NCI-H1436 (cell line): Measurements from ENCODE around the gene GNAT1.
A peak's percentile ranks its signal among the peaks of the same experiment; 100 is the strongest.

ENCODE experiments used
- DNase-seq: peaks from one replicate; lab custom pipeline; 2025; lab: John Stamatoyannopoulos, UW

Gene GNAT1

GRCh38 chr3:50190936-50191660, at the start of gene GNAT1:
Gene GNAT1 (plus strand): TSS chr3:50191610. CDS start chr3:50191726, 116 bp downstream.
- DNase-seq: no peak

- no peak for DNase-seq
Measured at GRCh38 chr3:50146316-50146901, 45.0 kb upstream of the GNAT1 start.

- DNase-seq: no peak
Measured at GRCh38 chr3:50147016-50147415, 44.4 kb upstream of the GNAT1 start.

GRCh38 chr3:50147447-50147846, 44.0 kb upstream of the GNAT1 start:
- DNase-seq: no peak

- DNase-seq: no peak
Measured at GRCh38 chr3:50147861-50148260, 43.5 kb upstream of the GNAT1 start.

- no peak for DNase-seq
Measured at GRCh38 chr3:50150404-50150750, 41.0 kb upstream of the GNAT1 start.

- no peak for DNase-seq
Measured at GRCh38 chr3:50150863-50151686, 40.3 kb upstream of the GNAT1 start.

GRCh38 chr3:50151728-50152127, 39.7 kb upstream of the GNAT1 start:
- DNase-seq: no peak

- no peak for DNase-seq
Measured at GRCh38 chr3:50153782-50154475, 37.5 kb upstream of the GNAT1 start.

GRCh38 chr3:50154476-50154839, 37.0 kb upstream of the GNAT1 start:
- DNase-seq: no peak

GRCh38 chr3:50154840-50155490, 36.4 kb upstream of the GNAT1 start, which contains the start of gene SEMA3F:
Gene SEMA3F (plus strand): TSS chr3:50155324. CDS start chr3:50159623, 4,299 bp downstream.
- peak; percentile 42 for DNase-seq

- DNase-seq: no peak
Measured at GRCh38 chr3:50155491-50155878, 35.9 kb upstream of the GNAT1 start.

GRCh38 chr3:50155891-50156290, 35.5 kb upstream of the GNAT1 start:
- DNase-seq: no peak

- no peak for DNase-seq
Measured at GRCh38 chr3:50156549-50157493, 34.6 kb upstream of the GNAT1 start.

- DNase-seq: no peak
Measured at GRCh38 chr3:50157827-50158529, 33.4 kb upstream of the GNAT1 start.

- DNase-seq: no peak
Measured at GRCh38 chr3:50158530-50159146, 32.8 kb upstream of the GNAT1 start.

- DNase-seq: no peak
Measured at GRCh38 chr3:50160561-50160983, 30.8 kb upstream of the GNAT1 start.

GRCh38 chr3:50161320-50161719, 30.1 kb upstream of the GNAT1 start:
- no peak for DNase-seq

- no peak for DNase-seq
Measured at GRCh38 chr3:50162034-50162883, 29.2 kb upstream of the GNAT1 start.
